ENCODE results near the gene RGS6.

DNA sequence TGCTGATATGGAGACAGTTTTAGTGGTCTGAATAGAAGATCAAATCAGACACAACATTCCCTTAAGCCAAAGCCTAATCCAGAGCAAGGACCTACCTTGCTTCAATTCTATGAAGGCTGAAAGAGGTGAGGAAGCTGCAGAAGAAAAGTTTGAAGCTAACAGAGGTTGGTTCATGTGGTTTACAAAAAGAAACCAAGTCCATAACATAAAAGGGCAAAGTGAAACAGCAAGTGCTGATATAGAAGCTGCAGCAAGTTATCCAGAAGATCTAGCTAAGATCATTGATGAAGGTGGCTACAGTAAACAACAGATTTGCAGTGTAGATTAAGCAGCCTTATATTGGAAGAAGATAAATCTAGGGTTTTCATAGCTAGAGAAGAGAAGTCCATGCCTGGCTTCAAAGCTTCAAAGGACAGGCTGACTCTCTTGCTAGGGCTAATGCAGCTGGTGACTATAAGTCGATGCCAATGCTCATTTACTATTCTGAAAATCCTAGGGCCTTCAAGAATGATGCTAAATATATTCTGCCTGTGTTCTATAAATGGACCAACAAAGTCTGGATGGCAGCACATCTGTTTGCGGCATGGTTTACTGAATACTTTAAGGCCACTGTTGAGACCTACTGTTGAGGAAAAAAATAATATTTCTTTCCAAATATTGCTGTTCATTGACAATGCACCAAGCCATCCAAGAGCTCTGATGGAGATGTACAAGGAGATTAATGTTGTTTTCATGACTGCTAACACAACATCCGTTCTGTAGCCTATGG lies 600.6 kb downstream of the RGS6 start:
- TF ChIP-seq POLR2A (IDR thresholded peaks at IDR 0.05; ENCODE audit: low read depth) (no peak), EP300 (IDR thresholded peaks at IDR 0.05) (no peak), POLR2AphosphoS5 (IDR thresholded peaks at IDR 0.05) (no peak)
- TF ChIP-seq, protein P1, sequence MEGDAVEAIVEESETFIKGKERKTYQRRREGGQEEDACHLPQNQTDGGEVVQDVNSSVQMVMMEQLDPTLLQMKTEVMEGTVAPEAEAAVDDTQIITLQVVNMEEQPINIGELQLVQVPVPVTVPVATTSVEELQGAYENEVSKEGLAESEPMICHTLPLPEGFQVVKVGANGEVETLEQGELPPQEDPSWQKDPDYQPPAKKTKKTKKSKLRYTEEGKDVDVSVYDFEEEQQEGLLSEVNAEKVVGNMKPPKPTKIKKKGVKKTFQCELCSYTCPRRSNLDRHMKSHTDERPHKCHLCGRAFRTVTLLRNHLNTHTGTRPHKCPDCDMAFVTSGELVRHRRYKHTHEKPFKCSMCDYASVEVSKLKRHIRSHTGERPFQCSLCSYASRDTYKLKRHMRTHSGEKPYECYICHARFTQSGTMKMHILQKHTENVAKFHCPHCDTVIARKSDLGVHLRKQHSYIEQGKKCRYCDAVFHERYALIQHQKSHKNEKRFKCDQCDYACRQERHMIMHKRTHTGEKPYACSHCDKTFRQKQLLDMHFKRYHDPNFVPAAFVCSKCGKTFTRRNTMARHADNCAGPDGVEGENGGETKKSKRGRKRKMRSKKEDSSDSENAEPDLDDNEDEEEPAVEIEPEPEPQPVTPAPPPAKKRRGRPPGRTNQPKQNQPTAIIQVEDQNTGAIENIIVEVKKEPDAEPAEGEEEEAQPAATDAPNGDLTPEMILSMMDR (IDR thresholded peaks at IDR 0.05) = no peak
